ENCODE results near the gene DNM2. TPM values are rescaled to one million over a fixed set of nuclear protein-coding genes. Genes with fewer than 3 reads are reported as not detected.

The DNM2 gene
- total and polyA plus RNA-seq, 10 of the 15 experiments (the other 5 are each of a cell fraction or from before 2014, with no cell fraction given): 1.2 to 146 (median 68.9) TPM

GRCh38 chr19:10826231-10826630, 108.4 kb downstream of the DNM2 start (continued):
- no peak for TF ChIP-seq ZBTB33 (IDR thresholded peaks at IDR 0.05)
- no peak for TF ChIP-seq IRF3 (IDR thresholded peaks at IDR 0.05)
- no peak for TF ChIP-seq IRF5 (IDR thresholded peaks at IDR 0.05; ENCODE audit: borderline replicate concordance)
- no peak for TF ChIP-seq E4F1 (IDR thresholded peaks at IDR 0.05; ENCODE audit: borderline replicate concordance, partially characterized antibody)
- no peak for TF ChIP-seq YBX1 (IDR thresholded peaks at IDR 0.05)
- no peak for TF ChIP-seq RELB (IDR thresholded peaks at IDR 0.05; ENCODE audit: low read depth)
- TF ChIP-seq POLR2AphosphoS5 (IDR thresholded peaks at IDR 0.05; ENCODE audit: low read length): no peak
- TF ChIP-seq IKZF1 (conservative IDR thresholded peaks at IDR 0.05): no peak
